Measurements from ENCODE around the gene LRIG1.

LRIG1 gene

DNA sequence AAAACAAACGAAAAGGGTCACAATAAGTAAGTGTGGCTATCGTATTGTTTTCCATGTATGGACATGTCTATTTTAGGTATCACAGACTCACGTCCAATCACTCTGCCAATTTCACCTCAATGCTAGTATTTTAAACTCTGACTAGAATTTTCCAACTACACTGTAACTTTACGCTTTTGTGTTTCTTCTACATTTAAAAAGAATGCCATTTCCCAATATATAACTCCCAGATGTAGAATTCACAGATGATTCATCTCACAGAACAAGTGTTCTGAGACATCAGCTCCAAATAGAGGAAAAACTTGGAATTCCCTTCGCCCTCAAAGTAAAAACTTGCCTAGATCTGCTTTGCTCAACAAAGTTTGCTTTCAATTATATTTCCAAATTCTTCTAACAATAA, 14.2 kb downstream of the LRIG1 start:
- DNase-seq (ENCODE audit: low read depth): peak; percentile 60

GRCh38 chr3:66486202-66486601, 14.6 kb downstream of the LRIG1 start:
- DNase-seq (ENCODE audit: low read depth): no peak

DNA sequence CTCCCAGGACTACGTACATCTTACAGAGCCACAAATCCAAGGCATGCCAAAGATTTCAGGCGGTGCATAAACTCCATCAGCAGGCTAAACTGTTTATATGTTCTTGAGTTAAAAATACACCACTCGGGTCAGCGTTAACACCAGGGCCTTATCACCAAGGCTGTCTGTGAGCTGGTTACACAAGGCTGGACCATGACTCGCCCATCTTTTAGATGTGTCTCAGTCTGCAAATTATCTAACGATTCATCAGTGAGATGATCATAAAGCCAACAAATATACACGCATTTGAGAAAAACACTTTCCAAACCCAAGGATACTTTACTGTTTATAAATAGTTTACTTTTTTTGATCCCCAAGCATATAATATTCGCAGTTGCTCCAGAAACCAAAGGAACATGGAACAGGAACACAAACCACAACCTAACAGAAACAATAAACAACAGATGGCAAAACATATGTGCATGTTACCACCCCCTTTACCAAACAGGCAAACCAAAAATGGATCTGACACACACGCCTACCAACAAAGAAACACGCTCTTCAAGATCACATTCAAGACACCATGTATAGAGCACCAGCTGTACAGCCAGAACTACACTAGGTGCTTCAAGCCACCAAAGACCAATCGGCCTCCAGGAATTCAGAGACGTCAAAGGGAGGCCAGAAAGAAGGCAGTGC, 15.4 kb downstream of the LRIG1 start:
- peak; percentile 80 for DNase-seq (ENCODE audit: low read depth)

- DNase-seq (ENCODE audit: low read depth): no peak
Measured at GRCh38 chr3:66484106-66484844, 16.5 kb downstream of the LRIG1 start.

- no peak for DNase-seq (ENCODE audit: low read depth)
Measured at GRCh38 chr3:66483409-66483906, 17.4 kb downstream of the LRIG1 start.

- DNase-seq (ENCODE audit: low read depth): no peak
Measured at GRCh38 chr3:66483006-66483405, 17.8 kb downstream of the LRIG1 start.

GRCh38 chr3:66482018-66482404, 18.8 kb downstream of the LRIG1 start:
- no peak for DNase-seq (ENCODE audit: low read depth)

GRCh38 chr3:66481071-66482017, 19.5 kb downstream of the LRIG1 start:
- DNase-seq (ENCODE audit: low read depth): no peak

DNA sequence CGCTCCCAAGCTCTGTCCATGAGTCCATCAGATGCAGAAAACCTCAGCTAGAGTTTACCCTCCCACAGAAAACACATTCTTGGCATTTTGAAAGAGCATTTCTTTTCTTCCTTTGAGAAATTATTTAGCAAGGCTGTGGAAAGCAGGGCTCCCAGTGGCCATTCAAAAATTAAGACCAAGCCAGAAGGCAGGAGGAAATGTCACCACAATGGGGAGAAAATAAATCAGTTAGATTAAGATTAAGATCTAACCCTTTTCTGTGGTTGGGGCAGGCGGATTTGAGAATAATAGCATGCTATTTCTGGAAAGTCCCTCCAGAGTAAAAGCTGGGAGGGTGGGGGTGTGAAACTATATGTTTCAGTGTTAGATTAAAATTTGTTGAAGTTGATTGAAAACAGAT, 20.2 kb downstream of the LRIG1 start:
- DNase-seq (ENCODE audit: low read depth): peak; percentile 61

- DNase-seq (ENCODE audit: low read depth): no peak
Measured at GRCh38 chr3:66479532-66479947, 21.3 kb downstream of the LRIG1 start.

- no peak for DNase-seq (ENCODE audit: low read depth)
Measured at GRCh38 chr3:66478960-66479359, 21.9 kb downstream of the LRIG1 start.

GRCh38 chr3:66477856-66478255, 23.0 kb downstream of the LRIG1 start:
- no peak for DNase-seq (ENCODE audit: low read depth)

GRCh38 chr3:66476852-66477381, 23.9 kb downstream of the LRIG1 start:
- DNase-seq (ENCODE audit: low read depth): no peak

DNA sequence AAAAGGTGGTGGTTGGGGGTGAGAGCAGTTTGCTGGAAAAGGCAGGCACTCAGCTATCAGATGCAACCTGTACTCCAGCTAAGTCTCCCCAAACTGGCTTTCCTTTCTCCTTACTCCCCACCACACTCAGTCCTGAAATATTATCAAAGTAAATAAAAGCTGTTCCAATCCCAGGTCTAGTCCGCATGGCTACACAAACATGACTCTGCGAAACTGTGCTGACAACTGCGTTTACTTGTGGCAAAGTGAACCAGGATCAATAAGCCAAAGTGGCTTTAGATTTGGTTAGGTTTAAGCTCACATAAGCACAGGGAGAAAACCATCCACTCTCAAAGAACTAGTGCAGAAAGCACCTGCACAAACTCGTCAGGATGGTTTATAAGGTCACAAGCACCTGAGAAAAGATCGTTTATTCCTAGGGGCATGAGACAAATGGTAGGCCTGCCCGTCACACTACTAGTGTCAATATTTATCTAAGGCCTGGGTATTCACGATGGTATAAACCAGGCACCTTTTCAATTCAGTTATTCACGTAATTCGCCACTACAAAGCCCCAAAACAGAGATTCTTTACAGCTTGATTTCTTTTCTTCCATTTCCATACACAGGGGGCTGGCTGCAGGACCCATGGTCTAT, 25.3 kb downstream of the LRIG1 start:
- no peak for DNase-seq (ENCODE audit: low read depth)

DNA sequence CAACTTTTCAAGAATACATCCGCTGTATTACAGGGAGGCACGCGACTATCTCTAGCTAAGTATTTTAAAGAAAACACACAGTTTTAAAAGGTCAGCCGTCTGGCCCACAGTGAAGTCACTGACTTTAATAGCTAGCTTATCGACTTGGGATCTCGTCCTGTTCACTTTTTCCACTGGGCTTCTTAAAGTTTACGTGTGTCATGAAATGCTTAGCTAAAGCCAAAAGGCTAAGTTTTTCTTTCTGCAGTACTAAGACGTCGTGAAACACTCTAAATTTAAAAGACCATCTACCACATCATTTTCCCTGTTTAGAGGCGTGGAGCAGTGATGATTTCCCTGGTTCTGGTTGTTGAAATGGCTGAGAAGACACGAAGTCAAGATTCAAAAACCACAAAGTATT, 27.1 kb downstream of the LRIG1 start:
- DNase-seq (ENCODE audit: low read depth): peak; percentile 15

GRCh38 chr3:66473181-66473580, 27.6 kb downstream of the LRIG1 start:
- no peak for DNase-seq (ENCODE audit: low read depth)

DNA sequence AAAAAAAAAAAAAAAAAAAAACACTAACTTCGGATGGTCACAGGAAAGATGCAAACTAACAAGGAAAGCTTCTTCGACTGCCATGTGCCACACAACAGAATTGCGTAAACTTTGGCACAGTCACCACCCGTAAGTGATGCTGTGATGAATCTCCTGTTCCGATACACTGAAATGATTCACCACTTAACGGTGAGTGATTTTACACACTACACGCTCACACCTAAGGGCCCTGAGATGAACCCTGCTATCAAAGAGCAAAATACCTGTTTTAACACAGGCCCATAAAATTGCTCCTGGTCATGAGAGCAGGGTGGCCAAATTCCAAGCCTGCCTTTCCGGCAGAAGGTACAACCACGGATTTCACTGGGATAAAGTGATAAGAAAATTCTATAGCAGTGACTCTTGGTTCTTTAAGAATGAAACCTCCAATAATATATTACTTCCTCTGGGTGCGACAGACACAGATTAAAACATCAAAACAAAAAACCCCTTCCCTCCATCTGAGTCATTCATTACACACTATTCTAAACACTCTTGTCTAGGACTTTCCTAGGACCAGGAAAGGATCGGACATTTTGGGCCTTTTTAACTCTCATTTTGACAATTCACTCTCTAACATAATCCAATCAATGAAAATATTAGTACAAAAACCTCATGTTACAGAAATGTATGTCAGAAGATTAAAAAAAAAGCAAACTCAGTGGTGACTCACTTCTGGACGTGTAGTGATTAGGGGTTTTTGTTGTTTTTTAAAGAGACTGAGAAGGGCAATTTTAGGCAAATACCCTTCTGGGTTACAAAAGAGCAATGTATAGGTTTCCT, 28.3 kb downstream of the LRIG1 start:
- peak; percentile 67 for DNase-seq (ENCODE audit: low read depth)

DNA sequence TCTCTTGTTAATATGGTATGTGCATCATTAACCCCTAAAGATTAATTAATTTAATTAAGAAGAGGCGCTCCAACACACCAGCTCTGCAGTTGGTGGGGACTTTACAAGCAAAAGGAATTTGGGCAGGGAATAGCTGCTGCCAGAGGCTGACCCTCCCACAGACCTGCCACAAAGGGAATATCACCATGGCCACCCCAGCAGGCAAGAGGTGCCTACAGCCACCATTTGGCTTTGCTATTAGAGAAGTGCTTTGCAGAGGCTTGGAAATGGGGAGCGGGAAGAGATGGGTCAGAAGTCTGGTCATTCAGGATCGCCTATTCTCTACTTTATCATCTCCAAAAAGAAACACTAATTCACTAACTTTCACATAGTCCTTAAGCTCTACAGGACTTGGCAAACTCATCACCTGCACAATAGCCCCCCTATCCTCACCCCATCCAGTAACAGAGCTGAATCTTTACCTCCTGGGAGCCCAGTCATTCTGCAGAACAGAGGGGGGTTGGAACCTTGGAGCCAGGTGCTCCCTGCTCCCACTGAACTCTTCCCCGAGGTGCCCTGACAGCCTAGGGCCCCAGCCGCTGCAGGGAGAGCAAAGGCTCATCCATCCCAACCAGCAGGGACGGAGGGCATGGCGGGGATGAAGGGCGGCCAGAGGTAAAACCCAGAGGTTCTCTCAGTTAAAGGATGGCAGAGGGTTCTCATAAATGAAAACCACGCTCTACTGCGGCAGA, 29.7 kb downstream of the LRIG1 start:
- DNase-seq (ENCODE audit: low read depth): no peak

DNA sequence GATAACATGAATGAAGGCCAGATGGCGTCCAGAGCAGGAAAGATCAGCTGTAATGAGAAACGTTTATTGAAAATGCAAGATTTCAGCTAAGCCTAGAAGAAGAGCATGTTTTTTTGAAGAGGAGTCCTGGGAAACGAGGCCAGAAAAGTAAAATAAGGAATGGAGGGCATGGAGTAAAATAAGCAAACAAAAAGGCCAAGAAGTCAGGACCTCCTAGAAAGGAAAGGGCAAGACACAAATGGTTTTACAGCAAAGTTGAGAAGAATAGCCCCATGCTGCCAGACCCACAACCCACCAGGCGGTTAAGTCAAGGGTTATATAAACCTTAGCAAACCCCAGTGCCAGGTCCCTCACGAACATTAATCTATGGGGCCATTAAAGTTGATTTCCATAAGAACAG, 30.5 kb downstream of the LRIG1 start:
- no peak for DNase-seq (ENCODE audit: low read depth)

- DNase-seq (ENCODE audit: low read depth): peak; percentile 16
Measured at GRCh38 chr3:66469220-66469640, 31.6 kb downstream of the LRIG1 start.

Data from amniotic epithelial cell (primary cell).